ENCODE data around the gene RAB8B. TPM values are rescaled to one million over a fixed set of nuclear protein-coding genes. Genes with fewer than 3 reads are reported as not detected.

Gene RAB8B
- total and polyA plus RNA-seq, 3 donors from 2014 or later, result 19.3 to 38.7 (median 20.8) TPM

DNA sequence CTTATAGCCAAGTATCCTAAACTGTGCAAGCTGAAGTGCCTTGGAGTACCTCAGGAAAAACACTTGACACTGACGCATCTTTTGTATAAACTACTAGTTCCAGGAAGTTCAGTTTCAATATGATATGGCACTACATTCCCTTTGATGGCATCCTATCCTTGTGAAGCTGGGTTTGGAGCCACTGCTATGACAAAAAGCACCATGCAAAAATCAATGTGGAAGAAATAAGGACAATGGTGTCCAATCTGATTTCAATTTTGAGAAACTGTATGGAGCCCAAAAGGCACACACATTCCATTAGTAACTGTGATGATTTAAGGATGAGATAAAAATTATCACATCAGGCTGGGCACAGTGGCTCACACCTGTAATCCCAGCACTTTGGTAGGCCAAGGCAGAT, 37.7 kb upstream of the RAB8B start:
- 91 to 95% methylated on average over 1 of the region's 1 CpG for WGBS, 2 donors
- no peak overlapping the region for H3K27ac ChIP-seq
- H3K36me3 ChIP-seq (ENCODE audit: low read depth, missing control alignments), result no peaks in the 10 kb centered on the region
- intact Hi-C loops (cut with DNase I; ENCODE audit: low total_unique reads), result no loop called here
- TF ChIP-seq POLR2A (IDR thresholded peaks at IDR 0.05), result no peak
- TF ChIP-seq, protein P1, sequence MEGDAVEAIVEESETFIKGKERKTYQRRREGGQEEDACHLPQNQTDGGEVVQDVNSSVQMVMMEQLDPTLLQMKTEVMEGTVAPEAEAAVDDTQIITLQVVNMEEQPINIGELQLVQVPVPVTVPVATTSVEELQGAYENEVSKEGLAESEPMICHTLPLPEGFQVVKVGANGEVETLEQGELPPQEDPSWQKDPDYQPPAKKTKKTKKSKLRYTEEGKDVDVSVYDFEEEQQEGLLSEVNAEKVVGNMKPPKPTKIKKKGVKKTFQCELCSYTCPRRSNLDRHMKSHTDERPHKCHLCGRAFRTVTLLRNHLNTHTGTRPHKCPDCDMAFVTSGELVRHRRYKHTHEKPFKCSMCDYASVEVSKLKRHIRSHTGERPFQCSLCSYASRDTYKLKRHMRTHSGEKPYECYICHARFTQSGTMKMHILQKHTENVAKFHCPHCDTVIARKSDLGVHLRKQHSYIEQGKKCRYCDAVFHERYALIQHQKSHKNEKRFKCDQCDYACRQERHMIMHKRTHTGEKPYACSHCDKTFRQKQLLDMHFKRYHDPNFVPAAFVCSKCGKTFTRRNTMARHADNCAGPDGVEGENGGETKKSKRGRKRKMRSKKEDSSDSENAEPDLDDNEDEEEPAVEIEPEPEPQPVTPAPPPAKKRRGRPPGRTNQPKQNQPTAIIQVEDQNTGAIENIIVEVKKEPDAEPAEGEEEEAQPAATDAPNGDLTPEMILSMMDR (IDR thresholded peaks at IDR 0.05), result no peak
- H3K4me3 ChIP-seq, result no peak overlapping the region
- no peaks in the 10 kb centered on the region for H3K27me3 ChIP-seq
- H3K9me3 ChIP-seq, result no peaks in the 10 kb centered on the region
- peaks cover 5% of the 10 kb centered on the region for H3K4me1 ChIP-seq
- no peak for DNase-seq

GRCh38 chr15:63155486-63155885, 33.9 kb upstream of the RAB8B start:
- WGBS, 2 donors, result 52 to 59% methylated on average over 3 of the region's 3 CpGs
- Histone ChIP-seq H3K27ac (no peak overlapping the region), H3K4me3 (no peak overlapping the region), H3K4me1 (peaks cover 5% of the 10 kb centered on the region), H3K27me3 (no peaks in the 10 kb centered on the region), H3K9me3 (no peaks in the 10 kb centered on the region), H3K36me3 (ENCODE audit: low read depth, missing control alignments) (no peaks in the 10 kb centered on the region)
- intact Hi-C loops (cut with DNase I; ENCODE audit: low total_unique reads), result no loop called here
- DNase-seq, result no peak
- TF ChIP-seq, protein P1 (IDR thresholded peaks at IDR 0.05), result no peak
- TF ChIP-seq POLR2A (IDR thresholded peaks at IDR 0.05), result no peak

GRCh38 chr15:63156086-63156710, 33.2 kb upstream of the RAB8B start:
- H3K9me3 ChIP-seq, result no peaks in the 10 kb centered on the region
- WGBS, 2 donors, result 3 to 4% methylated on average over 10 of the region's 10 CpGs
- no peaks in the 10 kb centered on the region for H3K27me3 ChIP-seq
- intact Hi-C loops (cut with DNase I; ENCODE audit: low total_unique reads), result no loop called here
- H3K4me3 ChIP-seq, result peak overlapping the region; percentile 94 to 95
- no peak for DNase-seq
- peaks cover 5% of the 10 kb centered on the region for H3K4me1 ChIP-seq
- no peaks in the 10 kb centered on the region for H3K36me3 ChIP-seq (ENCODE audit: low read depth, missing control alignments)
- TF ChIP-seq, protein P1 (IDR thresholded peaks at IDR 0.05), result no peak
- no peak for TF ChIP-seq POLR2A (IDR thresholded peaks at IDR 0.05)
- H3K27ac ChIP-seq, result peak overlapping the region; percentile 96 to 99

GRCh38 chr15:63156755-63157117, 32.7 kb upstream of the RAB8B start:
- H3K4me3 ChIP-seq, result peak overlapping the region; percentile 94 to 95
- intact Hi-C loops (cut with DNase I; ENCODE audit: low total_unique reads), result no loop called here
- H3K9me3 ChIP-seq, result no peaks in the 10 kb centered on the region
- WGBS, 2 donors, result 0% methylated on average over 16 of the region's 16 CpGs
- no peaks in the 10 kb centered on the region for H3K27me3 ChIP-seq
- DNase-seq, result peak; percentile 70
- peaks cover 5% of the 10 kb centered on the region for H3K4me1 ChIP-seq
- H3K27ac ChIP-seq, result peak overlapping the region; percentile 96 to 99
- H3K36me3 ChIP-seq (ENCODE audit: low read depth, missing control alignments), result no peaks in the 10 kb centered on the region
- no peak for TF ChIP-seq POLR2A (IDR thresholded peaks at IDR 0.05)
- TF ChIP-seq, protein P1 (IDR thresholded peaks at IDR 0.05), result no peak

Data from testis (tissue), 3 donors.